Putamen (tissue), 1 donor: ENCODE results near the gene SMYD3.

Source experiments
- DNase-seq: peaks from one replicate; pipeline ENCODE4 v3.0.0-alpha.2; 2016; ENCODE audit warnings: low spot score

Gene SMYD3

DNA sequence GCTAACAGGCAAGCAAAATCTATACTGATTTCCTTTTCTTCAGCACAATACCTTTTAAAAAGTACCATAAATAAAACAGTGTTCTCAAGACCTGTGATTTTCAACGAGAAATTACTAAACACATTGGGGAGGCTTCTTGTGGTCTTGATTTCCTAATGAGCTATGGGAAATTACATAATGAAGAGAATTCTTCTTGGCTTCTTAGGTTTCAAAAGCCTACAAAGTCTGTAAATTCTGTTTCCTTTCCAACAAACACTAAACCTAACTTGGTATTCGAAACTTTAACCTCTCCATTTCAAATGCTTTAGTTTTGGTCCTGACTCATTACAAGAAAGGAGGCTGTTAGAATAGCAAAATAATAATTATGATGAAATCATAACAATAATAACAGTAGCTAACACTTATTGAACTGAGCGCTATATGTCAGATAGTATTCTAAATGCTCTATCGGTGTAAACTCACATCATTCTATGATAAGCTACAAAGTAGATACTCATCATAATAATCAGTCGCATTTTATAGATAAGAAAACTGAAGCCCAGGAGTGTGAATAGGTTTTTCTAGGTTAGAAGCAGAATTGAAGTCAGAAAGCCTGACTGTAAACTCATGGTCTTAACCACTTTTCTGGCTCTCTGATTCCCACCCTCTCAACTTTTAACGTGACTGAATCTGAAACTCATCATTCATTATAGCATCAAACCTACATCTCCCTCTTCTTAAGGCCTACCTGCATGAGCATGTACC lies 486.7 kb downstream of the SMYD3 start:
- no peak for DNase-seq

- DNase-seq: no peak
Measured at GRCh38 chr1:246018146-246018545, 488.9 kb downstream of the SMYD3 start.

DNA sequence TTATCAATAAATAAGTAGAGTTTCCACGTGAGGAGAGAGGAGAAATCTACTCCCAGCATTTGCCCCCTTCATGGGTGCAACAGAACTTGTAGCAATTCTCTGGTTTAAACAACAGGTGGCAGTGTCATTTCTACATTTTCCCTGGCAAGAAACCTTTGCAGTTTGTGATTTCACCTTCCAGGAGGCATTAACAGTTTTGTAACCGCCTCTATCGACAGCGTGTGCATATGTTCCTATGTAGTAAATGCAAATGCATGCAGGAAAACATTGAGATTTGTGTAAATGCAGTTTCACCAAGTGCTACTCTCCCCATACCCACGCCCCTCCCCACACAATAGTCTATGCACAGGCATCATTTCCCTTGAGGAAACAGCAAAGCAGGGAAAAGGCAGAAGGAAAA lies 494.7 kb downstream of the SMYD3 start:
- DNase-seq: no peak

DNA sequence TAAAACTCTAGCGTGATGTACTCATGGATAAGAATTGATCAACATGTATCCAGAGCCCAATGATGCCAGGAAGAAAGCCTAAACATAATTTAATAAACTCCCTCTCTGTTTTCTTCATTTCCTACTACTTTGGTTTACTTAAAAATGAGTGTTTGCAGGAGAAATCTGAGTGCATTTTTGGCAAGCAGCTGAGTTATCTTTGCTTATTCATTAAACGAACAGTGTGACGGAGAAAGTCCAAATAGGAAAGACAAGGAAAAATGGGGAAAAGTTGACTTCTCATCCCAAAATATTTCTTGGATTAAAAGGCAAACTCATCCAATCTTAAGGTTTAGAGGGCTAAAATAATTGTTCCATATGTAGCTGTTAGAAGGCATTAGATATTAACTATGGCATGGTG lies 496.7 kb downstream of the SMYD3 start:
- no peak for DNase-seq

- peak; percentile 32 for DNase-seq
Measured at GRCh38 chr1:246008363-246008831, 498.7 kb downstream of the SMYD3 start.

- DNase-seq: no peak
Measured at GRCh38 chr1:246005067-246005466, 502.0 kb downstream of the SMYD3 start.

DNA sequence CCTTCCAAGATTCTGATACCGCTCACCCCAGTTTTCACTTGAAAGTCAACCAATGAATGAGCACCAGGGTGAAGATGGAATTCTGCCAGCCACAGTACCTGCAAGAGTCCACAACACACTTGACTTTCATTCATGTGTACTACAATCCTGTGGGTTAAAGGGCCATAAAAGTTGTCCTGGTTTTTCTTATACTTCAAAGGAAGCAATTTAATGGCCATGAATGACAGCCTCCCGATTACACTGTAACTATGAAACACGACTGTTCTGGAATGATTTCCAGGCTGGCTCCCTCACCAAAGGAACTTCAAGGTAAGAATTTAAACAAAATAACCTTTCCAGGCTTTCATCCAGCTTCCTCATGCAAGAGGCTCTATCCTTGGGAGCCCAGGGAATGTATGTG lies 502.8 kb downstream of the SMYD3 start:
- no peak for DNase-seq

- no peak for DNase-seq
Measured at GRCh38 chr1:246003442-246003730, 503.7 kb downstream of the SMYD3 start.

DNA sequence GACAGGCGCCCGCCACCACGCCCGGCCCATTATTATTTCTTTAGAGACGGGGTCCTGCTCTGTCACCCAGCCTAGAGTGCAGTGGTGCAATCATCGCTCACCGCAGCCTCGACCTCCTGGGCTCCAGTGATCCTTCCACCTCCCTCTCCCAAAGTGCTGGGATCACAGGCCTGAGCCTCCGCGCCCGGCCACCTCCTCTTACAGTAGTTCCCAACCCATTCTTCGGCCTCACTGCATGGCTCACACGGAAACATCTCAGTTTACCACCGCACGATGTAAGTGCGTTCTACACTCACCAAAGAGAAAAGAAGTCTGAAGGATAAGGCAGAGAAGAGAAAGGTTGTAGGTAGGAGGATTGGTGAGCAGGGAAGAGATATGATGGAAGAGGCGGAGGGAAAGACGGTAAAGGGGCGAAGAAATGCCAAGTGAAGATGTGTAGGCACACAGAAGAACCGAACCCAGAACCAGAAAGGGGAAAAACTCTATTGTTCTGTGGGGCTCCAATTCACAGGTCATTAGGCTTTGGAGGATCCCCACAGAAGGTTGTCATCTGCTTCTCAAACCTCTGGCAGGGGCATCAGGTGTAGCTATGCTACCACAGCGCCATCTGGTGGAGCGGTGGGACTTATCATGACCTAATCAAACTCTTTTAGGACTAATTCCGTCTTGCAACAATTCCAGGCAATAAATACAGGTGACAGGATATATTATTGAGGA lies 504.2 kb downstream of the SMYD3 start:
- peak; percentile 68 for DNase-seq

GRCh38 chr1:246001837-246002230 lies 505.2 kb downstream of the SMYD3 start:
- DNase-seq: no peak

- no peak for DNase-seq
Measured at GRCh38 chr1:246001142-246001836, 505.8 kb downstream of the SMYD3 start.

DNA sequence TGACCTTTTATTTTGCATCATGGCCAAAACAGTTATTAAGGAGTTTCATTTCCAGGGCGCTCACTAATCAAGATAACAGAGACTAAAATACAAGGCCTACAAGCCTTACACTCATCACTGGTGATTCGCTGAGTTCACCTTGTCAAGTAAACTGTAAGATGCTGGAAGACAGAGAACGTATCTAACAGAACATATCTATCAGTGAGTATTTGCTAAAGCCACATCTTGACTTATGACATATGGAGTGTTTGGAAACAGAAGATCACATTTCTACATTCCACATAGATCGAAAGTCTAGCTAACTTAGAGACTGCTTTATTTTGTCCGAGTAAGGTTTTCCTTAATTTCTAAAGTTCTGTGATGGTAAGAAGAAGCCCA lies 506.5 kb downstream of the SMYD3 start:
- DNase-seq: no peak

GRCh38 chr1:245999697-246000637 lies 507.1 kb downstream of the SMYD3 start:
- DNase-seq: no peak

GRCh38 chr1:245997471-245998258 lies 509.4 kb downstream of the SMYD3 start:
- no peak for DNase-seq

- DNase-seq: no peak
Measured at GRCh38 chr1:245996811-245997210, 510.3 kb downstream of the SMYD3 start.

- DNase-seq: no peak
Measured at GRCh38 chr1:245995474-245995873, 511.6 kb downstream of the SMYD3 start.

DNA sequence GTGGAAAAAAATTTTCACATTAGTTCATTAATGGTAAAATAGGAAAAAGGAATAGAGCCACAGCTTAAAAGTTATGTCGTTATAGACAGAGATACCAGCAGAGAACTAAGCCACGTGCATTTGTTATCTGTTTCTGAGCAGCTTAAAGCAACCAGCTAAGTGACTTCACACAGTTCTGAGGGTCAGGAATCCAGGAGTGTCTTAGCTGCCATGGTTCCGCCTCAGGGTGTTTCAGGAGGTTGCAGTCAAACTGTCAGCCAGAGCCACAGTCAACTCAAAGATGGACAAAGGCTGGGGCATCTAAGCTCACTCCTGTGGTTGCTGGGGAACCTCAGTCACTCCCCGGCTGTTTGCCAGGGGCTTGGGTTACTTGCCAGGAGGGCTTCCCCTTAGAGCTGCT lies 515.8 kb downstream of the SMYD3 start:
- no peak for DNase-seq

GRCh38 chr1:245990315-245991022 lies 516.6 kb downstream of the SMYD3 start:
- DNase-seq: no peak

DNA sequence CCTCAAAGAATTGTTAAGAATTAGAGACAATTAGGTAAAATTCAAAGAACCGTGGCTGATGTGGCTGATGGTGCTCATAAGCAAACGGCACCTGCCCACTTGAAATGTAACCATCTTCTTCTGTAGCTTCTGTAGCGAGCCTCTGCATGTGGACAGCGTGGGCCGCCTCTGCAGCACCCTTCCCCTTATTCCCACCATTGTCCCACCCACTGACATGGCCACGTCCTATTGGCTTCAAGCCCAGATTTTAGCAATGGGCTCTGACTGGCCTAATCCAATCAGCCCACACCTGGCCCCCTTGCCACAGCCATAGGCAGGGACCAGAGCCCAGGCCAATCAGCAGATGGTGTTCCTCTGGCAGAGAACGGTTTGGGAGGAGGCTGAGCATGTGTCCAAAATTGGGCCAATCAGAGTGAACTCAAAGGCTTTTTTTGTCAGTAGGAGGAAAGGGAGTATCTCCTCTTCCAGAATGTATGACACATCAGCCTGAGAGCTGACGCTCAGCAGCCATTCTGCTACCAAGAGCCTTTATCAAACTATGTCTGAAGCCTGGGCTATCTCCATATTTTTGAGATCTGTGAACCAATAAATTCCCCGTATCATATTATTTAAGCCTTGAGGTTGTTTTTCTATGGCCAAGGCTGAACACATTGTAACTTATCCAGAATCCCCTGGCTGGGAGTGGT lies 518.5 kb downstream of the SMYD3 start:
- DNase-seq: no peak

DNA sequence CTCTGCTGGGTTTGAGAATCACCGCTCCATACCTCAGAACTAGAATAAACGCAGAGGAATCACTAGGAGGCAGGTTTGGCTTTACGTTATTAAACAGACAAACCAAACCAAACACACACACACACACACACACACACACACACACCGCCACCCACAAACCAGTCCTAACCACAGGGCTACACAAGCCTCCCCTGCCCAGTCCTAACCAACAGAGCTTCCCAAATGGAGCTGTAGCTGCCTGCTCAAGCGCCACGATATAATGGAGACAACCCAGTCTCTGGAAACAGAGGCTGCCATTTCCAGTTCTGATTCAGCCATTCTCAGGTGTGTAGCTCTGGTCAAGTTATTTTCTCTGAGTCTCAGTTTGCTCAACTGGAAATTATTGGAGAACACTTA lies 519.1 kb downstream of the SMYD3 start:
- no peak for DNase-seq
